Left forelimb (tissue), 1 donor: ENCODE results near the gene DDIT3.

ENCODE experiments used
- DNase-seq: peaks from one replicate; pipeline ENCODE4 v3.0.0-alpha.2; 2018; ENCODE audit warnings: low spot score

The DDIT3 gene

GRCh38 chr12:57467212-57467874, 53.0 kb downstream of the DDIT3 start:
- no peak for DNase-seq
